HG02798 (cell line): ENCODE results near the gene LIMCH1.

ENCODE experiments used
- ATAC-seq: cut with Tn5 transposase; IDR thresholded peaks from one replicate; pipeline ENCODE4 v1.9.1; 2021; ENCODE audit warnings: mild to moderate bottlenecking; ENCODE audit not compliant: unreplicated experiment, poor library complexity

The LIMCH1 gene

GRCh38 chr4:41748571-41749475, 210.9 kb downstream of the LIMCH1 start, which contains the start of gene PHOX2B:
Gene PHOX2B, minus strand, starts transcription at chr4:41748725. Its CDS starts 115 bp downstream, at chr4:41748610.
- ATAC-seq: no peak

- ATAC-seq: no peak
Measured at GRCh38 chr4:41749631-41750039, 211.7 kb downstream of the LIMCH1 start.
